NT2/D1 (cell line): Measurements from ENCODE around the gene BLTP3B.
A peak's percentile ranks its signal among the peaks of the same experiment; 100 is the strongest.

Experiments used
- DNase-seq: peaks from one replicate; pipeline ENCODE4 v3.0.0-alpha.2; 2011; ENCODE audit warnings: low read depth, low spot score
- H3K27me3 ChIP-seq: 2 replicates; pipeline ENCODE4 v1.6.0; 2011; ENCODE audit warnings: mild to moderate bottlenecking; ENCODE audit not compliant: insufficient read length, insufficient read depth
- H3K36me3 ChIP-seq: 2 replicates; pipeline ENCODE4 v1.6.1; 2011; ENCODE audit warnings: mild to moderate bottlenecking, low read length, mixed read lengths; ENCODE audit not compliant: insufficient read depth, insufficient read length
- H3K4me1 ChIP-seq: 2 replicates; pipeline ENCODE4 v1.5.1; 2011; ENCODE audit not compliant: insufficient read depth, insufficient read length
- H3K4me3 ChIP-seq: 2 replicates; pipeline ENCODE4 v1.5.1; 2011; ENCODE audit warnings: low read depth; ENCODE audit not compliant: insufficient read length
- H3K9ac ChIP-seq: 2 replicates; pipeline ENCODE4 v1.6.0; 2011; ENCODE audit warnings: low read depth; ENCODE audit not compliant: insufficient read length
- H3K9me3 ChIP-seq: 2 replicates; pipeline ENCODE4 v1.5.1; 2011; ENCODE audit warnings: mild to moderate bottlenecking, low read length; ENCODE audit not compliant: insufficient read depth
- SUZ12 ChIP-seq: IDR thresholded peaks from 2 replicates; pipeline ENCODE4 v1.6.1; 2011; ENCODE audit not compliant: insufficient read length, insufficient read depth; ENCODE audit errors: extremely low read depth
- YY1 ChIP-seq: IDR thresholded peaks from 2 replicates; pipeline ENCODE4 v1.6.1; 2011; ENCODE audit not compliant: insufficient read length, insufficient read depth
- ZNF274 ChIP-seq: IDR thresholded peaks from 2 replicates; pipeline ENCODE4 v1.6.1; 2011; ENCODE audit warnings: mild to moderate bottlenecking, low read depth, low read length

BLTP3B gene

GRCh38 chr12:100158535-100158934, 15.9 kb upstream of the BLTP3B start:
- no peaks in the 10 kb centered on the region for H3K36me3 ChIP-seq
- no peak for DNase-seq
- TF ChIP-seq YY1, result no peak
- TF ChIP-seq ZNF274, result no peak
- no peak for TF ChIP-seq SUZ12

DNA sequence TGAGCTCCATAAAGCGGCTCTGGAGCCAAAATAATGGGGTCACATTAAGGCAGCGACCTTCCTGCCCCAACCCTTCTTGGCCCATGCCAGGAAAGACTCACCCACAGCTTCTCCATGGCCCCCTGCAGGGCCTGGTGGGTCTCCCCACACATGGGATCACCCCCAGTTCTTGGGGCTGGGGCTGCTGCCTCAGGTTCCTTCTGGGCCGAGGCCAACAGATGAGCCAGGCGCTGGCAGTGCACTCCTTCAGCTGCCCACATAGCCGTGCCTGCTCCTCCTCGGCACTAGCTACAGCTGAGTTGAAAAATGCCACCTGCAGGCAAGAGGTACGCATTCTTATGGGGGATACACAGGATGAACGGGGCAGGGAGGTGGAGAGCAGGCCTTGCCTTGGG, 14.8 kb upstream of the BLTP3B start:
- TF ChIP-seq YY1 (no peak), SUZ12 (no peak), ZNF274 (no peak)
- peaks cover 17% of the 10 kb centered on the region for H3K4me1 ChIP-seq
- H3K27me3 ChIP-seq, result no peaks in the 10 kb centered on the region
- no peak for DNase-seq
- H3K36me3 ChIP-seq, result no peaks in the 10 kb centered on the region
- no peak overlapping the region for H3K4me3 ChIP-seq
- peaks cover 8% of the 10 kb centered on the region; the same call in 1 of the 2 replicates for H3K9me3 ChIP-seq
- H3K9ac ChIP-seq, result peak overlapping the region; percentile 34

More at GRCh38 chr12:100158535-100158934, 15.9 kb upstream of the BLTP3B start:
- H3K9ac ChIP-seq, result no peak overlapping the region
- H3K4me1 ChIP-seq, result peaks cover 13% of the 10 kb centered on the region
- H3K9me3 ChIP-seq, result peaks cover 8% of the 10 kb centered on the region; the same call in 1 of the 2 replicates
- H3K27me3 ChIP-seq, result no peaks in the 10 kb centered on the region
- no peak overlapping the region for H3K4me3 ChIP-seq

GRCh38 chr12:100156731-100157426, 14.2 kb upstream of the BLTP3B start:
- no peak for TF ChIP-seq YY1
- TF ChIP-seq ZNF274, result no peak
- no peak for TF ChIP-seq SUZ12
- DNase-seq, result no peak
- Histone ChIP-seq H3K9me3 (peaks cover 8% of the 10 kb centered on the region; the same call in 1 of the 2 replicates), H3K27me3 (no peaks in the 10 kb centered on the region), H3K4me1 (peaks cover 17% of the 10 kb centered on the region), H3K4me3 (no peak overlapping the region), H3K9ac (peak overlapping the region; percentile 34), H3K36me3 (no peaks in the 10 kb centered on the region)

DNA sequence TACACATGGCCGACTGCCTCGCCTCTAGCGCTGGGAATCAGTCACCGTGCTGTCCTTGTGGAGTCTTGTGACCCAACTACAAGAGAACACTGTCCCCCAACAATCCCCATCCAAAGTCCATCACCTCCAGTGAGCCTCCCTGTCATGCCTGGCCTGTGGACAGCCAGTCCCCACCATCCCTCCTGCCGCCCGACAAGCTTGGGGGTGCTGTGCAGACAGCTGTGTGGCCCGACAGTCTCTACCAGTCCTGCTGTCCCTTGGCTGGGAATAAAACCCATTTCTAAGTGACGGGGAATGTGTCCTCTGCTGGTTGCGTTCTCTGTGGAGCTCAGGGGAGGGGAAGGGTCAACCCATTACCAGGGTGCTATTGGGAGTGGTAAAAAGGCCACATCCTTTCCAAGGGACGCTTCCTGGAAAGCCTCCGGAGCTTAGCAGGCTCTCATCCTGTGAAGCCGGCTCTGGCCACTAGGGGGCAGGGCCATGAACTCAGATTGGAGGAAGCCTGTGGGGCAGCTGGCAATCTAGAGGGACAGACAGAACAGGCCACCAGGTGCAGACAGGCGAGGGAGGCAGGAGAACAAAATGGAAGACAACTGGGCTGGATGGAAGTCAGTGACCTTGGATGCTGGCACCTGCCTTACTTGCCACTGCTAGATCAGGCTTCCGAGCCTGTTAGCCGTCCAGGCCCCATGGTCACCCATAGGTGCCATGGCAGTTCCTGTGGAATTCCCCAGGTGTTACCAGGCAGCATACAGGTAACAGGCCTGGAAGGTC, 12.0 kb upstream of the BLTP3B start:
- DNase-seq, result peak; percentile 74
- Histone ChIP-seq H3K9ac (no peak overlapping the region), H3K9me3 (peaks cover 8% of the 10 kb centered on the region; the same call in 1 of the 2 replicates), H3K36me3 (no peaks in the 10 kb centered on the region), H3K27me3 (no peaks in the 10 kb centered on the region), H3K4me1 (peaks cover 19% of the 10 kb centered on the region), H3K4me3 (no peak overlapping the region)
- TF ChIP-seq ZNF274 (no peak), YY1 (no peak), SUZ12 (no peak)

DNA sequence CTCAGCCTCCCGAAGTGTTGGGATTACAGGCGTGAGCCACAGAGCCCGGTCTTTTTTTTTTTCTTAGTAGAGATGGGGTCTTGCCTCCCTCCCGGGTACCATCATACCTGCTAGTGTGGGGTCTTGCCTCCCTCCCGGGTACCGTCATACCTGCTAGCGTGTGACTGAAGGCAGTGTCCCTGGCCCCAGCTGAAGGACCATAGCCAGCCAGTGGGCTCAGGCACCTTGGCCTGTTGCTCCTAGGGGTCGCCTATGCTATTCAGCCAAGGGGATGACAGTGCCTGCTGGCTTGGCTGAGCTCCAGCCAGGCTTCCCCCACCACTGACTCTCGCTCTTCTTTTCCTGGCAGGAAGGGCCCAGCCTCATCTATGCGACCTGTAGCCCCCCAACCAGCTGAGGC, 10.5 kb upstream of the BLTP3B start:
- H3K4me1 ChIP-seq, result peaks cover 19% of the 10 kb centered on the region
- H3K4me3 ChIP-seq, result no peak overlapping the region
- no peak overlapping the region for H3K9ac ChIP-seq
- no peaks in the 10 kb centered on the region for H3K36me3 ChIP-seq
- H3K9me3 ChIP-seq, result no peaks in the 10 kb centered on the region
- no peak for DNase-seq
- H3K27me3 ChIP-seq, result no peaks in the 10 kb centered on the region
- TF ChIP-seq SUZ12 (no peak), ZNF274 (no peak), YY1 (no peak)

GRCh38 chr12:100151769-100152168, 9.1 kb upstream of the BLTP3B start:
- no peaks in the 10 kb centered on the region for H3K9me3 ChIP-seq
- H3K27me3 ChIP-seq, result no peaks in the 10 kb centered on the region
- DNase-seq, result no peak
- TF ChIP-seq YY1, result no peak
- no peak for TF ChIP-seq SUZ12
- no peak for TF ChIP-seq ZNF274
- no peaks in the 10 kb centered on the region for H3K36me3 ChIP-seq
- no peak overlapping the region for H3K4me3 ChIP-seq
- H3K4me1 ChIP-seq, result peaks cover 18% of the 10 kb centered on the region
- no peak overlapping the region for H3K9ac ChIP-seq

GRCh38 chr12:100146252-100146651, 3.6 kb upstream of the BLTP3B start:
- Histone ChIP-seq H3K9ac (no peak overlapping the region), H3K9me3 (peaks cover 11% of the 10 kb centered on the region; the same call in 1 of the 2 replicates), H3K4me3 (no peak overlapping the region), H3K36me3 (no peaks in the 10 kb centered on the region), H3K4me1 (peaks cover 2% of the 10 kb centered on the region), H3K27me3 (no peaks in the 10 kb centered on the region)
- no peak for DNase-seq
- TF ChIP-seq SUZ12, result no peak
- TF ChIP-seq ZNF274, result no peak
- no peak for TF ChIP-seq YY1
